Hepatocyte (in vitro differentiated cells): ENCODE data around the gene PRRG3. TPM values are rescaled to one million over a fixed set of nuclear protein-coding genes. Genes with fewer than 3 reads are reported as not detected.

Experiments
- DNase-seq: peaks from one replicate; pipeline ENCODE4 v3.0.0-alpha.2; 2016; ENCODE audit warnings: low spot score
- H2AFZ ChIP-seq: fragments of 200-600 bp; sonication (generic); 2 replicates; pipeline ENCODE4 v1.6.0; 2016; ENCODE audit warnings: antibody characterized with exemption, mild to moderate bottlenecking
- H3K27ac ChIP-seq: fragments of 200-600 bp; sonication (generic); 2 replicates; pipeline ENCODE4 v1.5.1; 2016; ENCODE audit warnings: mild to moderate bottlenecking
- H3K27me3 ChIP-seq: fragments of 200-600 bp; sonication (generic); 2 replicates; pipeline ENCODE4 v1.6.1; 2016
- H3K36me3 ChIP-seq: fragments of 200-600 bp; sonication (generic); replicated peaks from 2 replicates; pipeline ENCODE4 v1.5.1; 2016; ENCODE audit warnings: low read depth; ENCODE audit not compliant: insufficient read depth
- H3K4me1 ChIP-seq: fragments of 200-600 bp; sonication (generic); 2 replicates; pipeline ENCODE4 v1.5.1; 2016; ENCODE audit warnings: mild to moderate bottlenecking, moderate library complexity; ENCODE audit not compliant: insufficient read depth
- H3K4me2 ChIP-seq: fragments of 200-600 bp; sonication (generic); 2 replicates; pipeline ENCODE4 v1.6.0; 2016
- H3K4me3 ChIP-seq: fragments of 200-600 bp; sonication (generic); 2 replicates; pipeline ENCODE4 v1.5.1; 2016; ENCODE audit warnings: mild to moderate bottlenecking
- H3K79me2 ChIP-seq: fragments of 200-600 bp; sonication (generic); 2 replicates; pipeline ENCODE4 v1.6.0; 2017; ENCODE audit warnings: mild to moderate bottlenecking
- H3K9me2 ChIP-seq: fragments of 200-600 bp; sonication (generic); replicated peaks from 2 replicates; pipeline ENCODE4 v1.6.0; 2017; ENCODE audit warnings: mild to moderate bottlenecking; ENCODE audit not compliant: insufficient read depth
- H3K9me3 ChIP-seq: fragments of 200-600 bp; sonication (generic); 2 replicates; pipeline ENCODE4 v1.5.1; 2016; ENCODE audit warnings: low read depth, mild to moderate bottlenecking
- H4K20me1 ChIP-seq: fragments of 200-600 bp; sonication (generic); 2 replicates; pipeline ENCODE4 v1.6.0; 2016; ENCODE audit warnings: mild to moderate bottlenecking; ENCODE audit not compliant: insufficient read depth, poor library complexity, severe bottlenecking
- EZH2 ChIP-seq: fragments of 200-600 bp; sonication (generic); IDR thresholded peaks from 2 replicates; pipeline ENCODE4 v1.6.1; 2016; ENCODE audit warnings: antibody characterized with exemption, mild to moderate bottlenecking, borderline replicate concordance
- EZH2phosphoT487 ChIP-seq: fragments of 200-600 bp; sonication (generic); IDR thresholded peaks from one replicate; pipeline ENCODE4 v1.6.1; 2018; ENCODE audit warnings: antibody characterized with exemption, mild to moderate bottlenecking, low read depth, moderate library complexity; ENCODE audit not compliant: unreplicated experiment, severe bottlenecking
- WGBS: methylation state at CpG from one replicate; pipeline ENCODE4 v1.1.6; 2016; ENCODE audit warnings: low lambda C conversion rate; ENCODE audit errors: missing lambda C conversion rate; 5-methylcytosine and 5-hydroxymethylcytosine counted together
- polyA plus RNA-seq: library from polyadenylated mRNA; unstranded; fragments of >200 nt; fragmentation: Nextera tagmentation; extraction: Ambion mirVana; gene quantifications from 2 replicates; pipeline ENCODE4 v1.2.1, GENCODE V29; 2016
- total RNA-seq: library from RNA; depleted of rRNA; stranded (reverse); fragments of >200 nt; gene quantifications from 2 replicates; pipeline ENCODE4 v1.2.3, GENCODE V29; 2014
- TF ChIP-seq, protein P1 (sequence below): fragments of 200-600 bp; sonication (generic); IDR thresholded peaks from 2 replicates; pipeline ENCODE4 v1.5.1; 2016; ENCODE audit warnings: antibody characterized with exemption, mild to moderate bottlenecking; ENCODE audit not compliant: poor library complexity

PRRG3 gene
- total and polyA plus RNA-seq, 2 experiments from 2014 or later, result 0.17 to 0.22 TPM

GRCh38 chrX:151741606-151742005 lies 46.3 kb downstream of the PRRG3 start:
- H3K36me3 ChIP-seq, result no peaks in the 10 kb centered on the region
- WGBS, result 52% methylated on average over 4 of the region's 4 CpGs
- H3K9me3 ChIP-seq, result no peaks in the 10 kb centered on the region
- H3K27me3 ChIP-seq, result no peaks in the 10 kb centered on the region
- TF ChIP-seq EZH2phosphoT487 (no peak), EZH2 (no peak)
- TF ChIP-seq, protein P1, sequence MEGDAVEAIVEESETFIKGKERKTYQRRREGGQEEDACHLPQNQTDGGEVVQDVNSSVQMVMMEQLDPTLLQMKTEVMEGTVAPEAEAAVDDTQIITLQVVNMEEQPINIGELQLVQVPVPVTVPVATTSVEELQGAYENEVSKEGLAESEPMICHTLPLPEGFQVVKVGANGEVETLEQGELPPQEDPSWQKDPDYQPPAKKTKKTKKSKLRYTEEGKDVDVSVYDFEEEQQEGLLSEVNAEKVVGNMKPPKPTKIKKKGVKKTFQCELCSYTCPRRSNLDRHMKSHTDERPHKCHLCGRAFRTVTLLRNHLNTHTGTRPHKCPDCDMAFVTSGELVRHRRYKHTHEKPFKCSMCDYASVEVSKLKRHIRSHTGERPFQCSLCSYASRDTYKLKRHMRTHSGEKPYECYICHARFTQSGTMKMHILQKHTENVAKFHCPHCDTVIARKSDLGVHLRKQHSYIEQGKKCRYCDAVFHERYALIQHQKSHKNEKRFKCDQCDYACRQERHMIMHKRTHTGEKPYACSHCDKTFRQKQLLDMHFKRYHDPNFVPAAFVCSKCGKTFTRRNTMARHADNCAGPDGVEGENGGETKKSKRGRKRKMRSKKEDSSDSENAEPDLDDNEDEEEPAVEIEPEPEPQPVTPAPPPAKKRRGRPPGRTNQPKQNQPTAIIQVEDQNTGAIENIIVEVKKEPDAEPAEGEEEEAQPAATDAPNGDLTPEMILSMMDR, result no peak
- H4K20me1 ChIP-seq, result no peaks in the 10 kb centered on the region
- H2AFZ ChIP-seq, result no peak overlapping the region
- no peak overlapping the region for H3K4me2 ChIP-seq
- no peak overlapping the region for H3K4me3 ChIP-seq
- H3K9me2 ChIP-seq, result no peaks in the 10 kb centered on the region
- no peaks in the 10 kb centered on the region for H3K79me2 ChIP-seq
- no peak for DNase-seq
- H3K27ac ChIP-seq, result no peak overlapping the region
- H3K4me1 ChIP-seq, result no peaks in the 10 kb centered on the region

- H3K4me3 ChIP-seq, result no peak overlapping the region
- no peak overlapping the region for H3K4me2 ChIP-seq
- no peaks in the 10 kb centered on the region for H3K4me1 ChIP-seq
- TF ChIP-seq, protein P1, result no peak
- no peak for TF ChIP-seq EZH2
- no peak for TF ChIP-seq EZH2phosphoT487
- H3K27ac ChIP-seq, result no peak overlapping the region
- H2AFZ ChIP-seq, result no peak overlapping the region
- H3K9me2 ChIP-seq, result no peaks in the 10 kb centered on the region
- DNase-seq, result no peak
- 79% methylated on average over 5 of the region's 5 CpGs for WGBS
- H3K27me3 ChIP-seq, result no peaks in the 10 kb centered on the region
- no peaks in the 10 kb centered on the region for H4K20me1 ChIP-seq
- H3K36me3 ChIP-seq, result no peaks in the 10 kb centered on the region
- H3K79me2 ChIP-seq, result no peaks in the 10 kb centered on the region
- H3K9me3 ChIP-seq, result no peaks in the 10 kb centered on the region
These were observed 47.1 kb downstream of the PRRG3 start for GRCh38 chrX:151742311-151742710.

DNA sequence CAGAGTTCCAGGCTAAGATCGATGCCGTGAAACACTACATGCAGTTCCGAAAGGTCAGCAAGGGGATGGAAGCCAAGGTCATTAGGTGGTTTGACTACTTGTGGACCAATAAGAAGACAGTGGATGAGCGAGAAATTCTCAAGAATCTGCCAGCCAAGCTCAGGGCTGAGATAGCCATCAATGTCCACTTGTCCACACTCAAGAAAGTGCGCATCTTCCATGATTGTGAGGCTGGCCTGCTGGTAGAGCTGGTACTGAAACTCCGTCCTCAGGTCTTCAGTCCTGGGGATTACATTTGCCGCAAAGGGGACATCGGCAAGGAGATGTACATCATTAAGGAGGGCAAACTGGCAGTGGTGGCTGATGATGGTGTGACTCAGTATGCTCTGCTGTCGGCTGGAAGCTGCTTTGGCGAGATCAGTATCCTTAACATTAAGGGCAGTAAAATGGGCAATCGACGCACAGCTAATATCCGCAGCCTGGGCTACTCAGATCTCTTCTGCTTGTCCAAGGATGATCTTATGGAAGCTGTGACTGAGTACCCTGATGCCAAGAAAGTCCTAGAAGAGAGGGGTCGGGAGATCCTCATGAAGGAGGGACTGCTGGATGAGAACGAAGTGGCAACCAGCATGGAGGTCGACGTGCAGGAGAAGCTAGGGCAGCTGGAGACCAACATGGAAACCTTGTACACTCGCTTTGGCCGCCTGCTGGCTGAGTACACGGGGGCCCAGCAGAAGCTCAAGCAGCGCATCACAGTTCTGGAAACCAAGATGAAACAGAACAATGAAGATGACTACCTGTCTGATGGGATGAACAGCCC lies 48.6 kb downstream of the PRRG3 start:
- 89% methylated on average over 21 of the region's 21 CpGs for WGBS

More for the DNA sequence above, 48.6 kb downstream of the PRRG3 start:
- H3K4me3 ChIP-seq, result no peak overlapping the region
- H3K27me3 ChIP-seq, result no peaks in the 10 kb centered on the region
- TF ChIP-seq, protein P1, result no peak
- TF ChIP-seq EZH2phosphoT487 (no peak), EZH2 (no peak)
- no peak overlapping the region for H3K4me2 ChIP-seq
- no peaks in the 10 kb centered on the region for H3K4me1 ChIP-seq
- H4K20me1 ChIP-seq, result no peaks in the 10 kb centered on the region
- no peaks in the 10 kb centered on the region for H3K9me3 ChIP-seq
- H3K79me2 ChIP-seq, result no peaks in the 10 kb centered on the region
- no peak overlapping the region for H2AFZ ChIP-seq
- no peak for DNase-seq
- H3K9me2 ChIP-seq, result no peaks in the 10 kb centered on the region
- H3K27ac ChIP-seq, result no peak overlapping the region
- H3K36me3 ChIP-seq, result no peaks in the 10 kb centered on the region
